Osteocyte (in vitro differentiated cells): ENCODE results near the gene SNRPD2. TPM values are rescaled to one million over a fixed set of nuclear protein-coding genes. Genes with fewer than 3 reads are reported as not detected.

ENCODE experiments used
- DNase-seq: peaks from one replicate; pipeline ENCODE4 v3.0.0; 2021; ENCODE audit warnings: mixed read lengths; ENCODE audit not compliant: unreplicated experiment; ENCODE audit errors: extremely low spot score
- H3K27ac Mint-ChIP-seq: one replicate; pipeline ENCODE4 v1.8.0; 2021; ENCODE audit warnings: mild to moderate bottlenecking, mixed read lengths; ENCODE audit not compliant: unreplicated experiment
- H3K27me3 Mint-ChIP-seq: one replicate; pipeline ENCODE4 v1.8.0; 2021; ENCODE audit warnings: mixed read lengths; ENCODE audit not compliant: unreplicated experiment
- H3K36me3 Mint-ChIP-seq: one replicate; pipeline ENCODE4 v1.8.0; 2021; ENCODE audit warnings: mixed read lengths; ENCODE audit not compliant: unreplicated experiment
- H3K4me1 Mint-ChIP-seq: one replicate; pipeline ENCODE4 v1.8.0; 2021; ENCODE audit warnings: mixed read lengths; ENCODE audit not compliant: unreplicated experiment
- H3K4me3 Mint-ChIP-seq: one replicate; pipeline ENCODE4 v1.8.0; 2021; ENCODE audit warnings: mild to moderate bottlenecking, moderate library complexity, mixed read lengths; ENCODE audit not compliant: unreplicated experiment
- H3K9me3 Mint-ChIP-seq: one replicate; pipeline ENCODE4 v1.8.0; 2021; ENCODE audit warnings: mixed read lengths; ENCODE audit not compliant: unreplicated experiment
- CTCF ChIP-seq: fragments of 200-600 bp; sonication (generic); IDR thresholded peaks from 2 replicates; pipeline ENCODE4 v1.5.0; 2021; ENCODE audit warnings: antibody characterized with exemption, mild to moderate bottlenecking, moderate library complexity
- total RNA-seq: library from RNA; stranded (reverse); gene quantifications from 2 replicates; pipeline ENCODE4 v1.2.1, GENCODE V29; 2021

SNRPD2 gene
- total RNA-seq, 1 donor from 2014 or later = 366 TPM

- no peak for TF ChIP-seq CTCF
- Mint-ChIP-seq H3K4me3 (no peak overlapping the region), H3K27me3 (no peaks in the 10 kb centered on the region), H3K36me3 (peaks cover 14% of the 10 kb centered on the region), H3K4me1 (peaks cover 8% of the 10 kb centered on the region), H3K9me3 (no peaks in the 10 kb centered on the region), H3K27ac (peak overlapping the region; percentile 19)
- no peak for DNase-seq
These were observed 18.8 kb upstream of the SNRPD2 start for GRCh38 chr19:45710356-45711130.

- no peak for TF ChIP-seq CTCF
- Mint-ChIP-seq H3K36me3 (peaks cover 19% of the 10 kb centered on the region), H3K4me3 (no peak overlapping the region), H3K4me1 (peaks cover 6% of the 10 kb centered on the region), H3K27me3 (no peaks in the 10 kb centered on the region), H3K9me3 (no peaks in the 10 kb centered on the region), H3K27ac (no peak overlapping the region)
- no peak for DNase-seq
These were observed 14.1 kb upstream of the SNRPD2 start for GRCh38 chr19:45705710-45706415.

- peaks cover 2% of the 10 kb centered on the region for H3K4me1 Mint-ChIP-seq
- TF ChIP-seq CTCF = no peak
- peaks cover 16% of the 10 kb centered on the region for H3K36me3 Mint-ChIP-seq
- H3K4me3 Mint-ChIP-seq = no peak overlapping the region
- no peak overlapping the region for H3K27ac Mint-ChIP-seq
- no peaks in the 10 kb centered on the region for H3K27me3 Mint-ChIP-seq
- DNase-seq = no peak
- no peaks in the 10 kb centered on the region for H3K9me3 Mint-ChIP-seq
These were observed 13.4 kb upstream of the SNRPD2 start for GRCh38 chr19:45705115-45705514.

GRCh38 chr19:45701676-45702075 is 9.9 kb upstream of the SNRPD2 start:
- H3K4me3 Mint-ChIP-seq = no peak overlapping the region
- no peaks in the 10 kb centered on the region for H3K9me3 Mint-ChIP-seq
- H3K36me3 Mint-ChIP-seq = peaks cover 16% of the 10 kb centered on the region
- H3K27me3 Mint-ChIP-seq = no peaks in the 10 kb centered on the region
- H3K27ac Mint-ChIP-seq = no peak overlapping the region
- H3K4me1 Mint-ChIP-seq = no peaks in the 10 kb centered on the region
- no peak for DNase-seq
- no peak for TF ChIP-seq CTCF

GRCh38 chr19:45693106-45693788 is 1.5 kb upstream of the SNRPD2 start:
- Mint-ChIP-seq H3K9me3 (no peaks in the 10 kb centered on the region), H3K4me3 (peak overlapping the region; percentile 97), H3K27ac (peak overlapping the region; percentile 98), H3K4me1 (peaks cover 20% of the 10 kb centered on the region), H3K36me3 (peaks cover 12% of the 10 kb centered on the region), H3K27me3 (no peaks in the 10 kb centered on the region)
- TF ChIP-seq CTCF = peak; percentile 92
- peak; percentile 94 for DNase-seq
